WERI-Rb-1 (cell line): ENCODE results near the gene TEPSIN.

Experiments
- DNase-seq: peaks from one replicate; pipeline ENCODE4 v3.0.0-alpha.2; 2020
- H3K27ac ChIP-seq: fragments of 250-450 bp; sonication (Bioruptor Pico); 2 replicates; pipeline ENCODE4 v1.5.1; 2020; ENCODE audit warnings: mild to moderate bottlenecking, moderate library complexity
- H3K27me3 ChIP-seq: fragments of 250-450 bp; sonication (Bioruptor Pico); 2 replicates; pipeline ENCODE4 v1.5.1; 2021; ENCODE audit warnings: mild to moderate bottlenecking, low read depth, moderate library complexity; ENCODE audit not compliant: insufficient read depth, severe bottlenecking
- H3K36me3 ChIP-seq: fragments of 250-450 bp; sonication (Bioruptor Pico); 2 replicates; pipeline ENCODE4 v1.5.1; 2020; ENCODE audit warnings: mild to moderate bottlenecking, moderate library complexity
- H3K4me3 ChIP-seq: 2 replicates; pipeline ENCODE4 v1.5.1; 2011; ENCODE audit warnings: low read depth, mild to moderate bottlenecking, control low read depth, low read length
- H3K9me3 ChIP-seq: fragments of 250-450 bp; sonication (Bioruptor Pico); 2 replicates; pipeline ENCODE4 v1.5.1; 2021; ENCODE audit warnings: mild to moderate bottlenecking, moderate library complexity; ENCODE audit not compliant: severe bottlenecking
- TF ChIP-seq, protein P1 (sequence below): IDR thresholded peaks from 2 replicates; pipeline ENCODE4 v1.5.1; 2011; ENCODE audit warnings: low read depth, mild to moderate bottlenecking, control low read depth, inconsistent platforms, low read length

The TEPSIN gene, protein sequence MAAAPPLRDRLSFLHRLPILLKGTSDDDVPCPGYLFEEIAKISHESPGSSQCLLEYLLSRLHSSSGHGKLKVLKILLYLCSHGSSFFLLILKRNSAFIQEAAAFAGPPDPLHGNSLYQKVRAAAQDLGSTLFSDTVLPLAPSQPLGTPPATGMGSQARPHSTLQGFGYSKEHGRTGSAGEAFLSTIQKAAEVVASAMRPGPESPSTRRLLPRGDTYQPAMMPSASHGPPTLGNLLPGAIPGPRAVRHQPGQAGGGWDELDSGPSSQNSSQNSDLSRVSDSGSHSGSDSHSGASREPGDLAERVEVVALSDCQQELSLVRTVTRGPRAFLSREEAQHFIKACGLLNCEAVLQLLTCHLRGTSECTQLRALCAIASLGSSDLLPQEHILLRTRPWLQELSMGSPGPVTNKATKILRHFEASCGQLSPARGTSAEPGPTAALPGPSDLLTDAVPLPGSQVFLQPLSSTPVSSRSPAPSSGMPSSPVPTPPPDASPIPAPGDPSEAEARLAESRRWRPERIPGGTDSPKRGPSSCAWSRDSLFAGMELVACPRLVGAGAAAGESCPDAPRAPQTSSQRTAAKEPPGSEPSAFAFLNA

DNA sequence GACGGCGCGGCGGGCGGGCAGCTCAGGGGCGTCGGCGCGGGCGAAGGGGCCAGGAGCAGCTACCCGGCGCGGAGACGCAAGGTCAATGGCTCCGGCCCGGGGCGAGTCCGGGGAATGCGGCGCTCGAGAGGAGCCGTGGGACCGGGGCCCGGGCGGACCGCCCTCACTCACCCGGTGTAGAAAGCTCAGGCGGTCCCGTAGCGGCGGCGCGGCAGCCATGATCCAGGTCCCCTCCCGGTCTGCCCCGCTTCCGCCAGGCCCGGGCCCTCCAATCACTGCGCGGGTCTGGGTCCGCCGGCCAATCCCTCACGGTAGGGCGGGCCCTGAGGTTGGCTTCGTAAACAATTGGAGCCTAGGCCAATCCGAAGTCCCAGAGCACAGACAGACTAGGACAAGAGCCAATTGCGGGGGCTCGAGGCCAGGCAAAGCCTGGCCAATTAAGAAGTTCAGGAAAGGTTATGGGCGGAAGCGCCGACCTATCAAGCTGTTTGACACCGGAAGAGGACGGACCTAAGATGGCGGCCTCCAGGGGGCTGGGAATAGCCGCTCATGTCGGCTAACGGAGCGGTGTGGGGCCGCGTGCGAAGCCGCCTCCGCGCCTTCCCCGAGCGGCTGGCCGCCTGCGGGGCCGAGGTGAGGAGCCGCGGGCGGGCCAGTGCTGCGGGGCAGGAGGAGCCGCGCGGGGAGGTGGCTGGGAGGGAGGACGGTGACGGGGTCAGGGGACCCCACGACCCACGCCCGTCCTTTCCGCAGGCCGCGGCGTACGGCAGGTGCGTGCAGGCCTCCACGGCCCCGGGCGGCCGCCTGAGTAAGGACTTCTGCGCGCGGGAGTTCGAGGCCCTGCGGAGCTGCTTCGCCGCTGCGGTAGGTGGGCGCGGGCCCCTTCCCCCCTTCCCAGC lies at the start of gene TEPSIN, which contains the start of gene NDUFAF8:
Gene TEPSIN (minus strand): TSS at position 241 of the 899 bp plus-strand sequence. CDS start 22 bp downstream, at position 219.
Gene NDUFAF8 (plus strand): TSS at position 504 of the 899 bp plus-strand sequence. CDS start 46 bp downstream, at position 550.
- TF ChIP-seq, protein P1, sequence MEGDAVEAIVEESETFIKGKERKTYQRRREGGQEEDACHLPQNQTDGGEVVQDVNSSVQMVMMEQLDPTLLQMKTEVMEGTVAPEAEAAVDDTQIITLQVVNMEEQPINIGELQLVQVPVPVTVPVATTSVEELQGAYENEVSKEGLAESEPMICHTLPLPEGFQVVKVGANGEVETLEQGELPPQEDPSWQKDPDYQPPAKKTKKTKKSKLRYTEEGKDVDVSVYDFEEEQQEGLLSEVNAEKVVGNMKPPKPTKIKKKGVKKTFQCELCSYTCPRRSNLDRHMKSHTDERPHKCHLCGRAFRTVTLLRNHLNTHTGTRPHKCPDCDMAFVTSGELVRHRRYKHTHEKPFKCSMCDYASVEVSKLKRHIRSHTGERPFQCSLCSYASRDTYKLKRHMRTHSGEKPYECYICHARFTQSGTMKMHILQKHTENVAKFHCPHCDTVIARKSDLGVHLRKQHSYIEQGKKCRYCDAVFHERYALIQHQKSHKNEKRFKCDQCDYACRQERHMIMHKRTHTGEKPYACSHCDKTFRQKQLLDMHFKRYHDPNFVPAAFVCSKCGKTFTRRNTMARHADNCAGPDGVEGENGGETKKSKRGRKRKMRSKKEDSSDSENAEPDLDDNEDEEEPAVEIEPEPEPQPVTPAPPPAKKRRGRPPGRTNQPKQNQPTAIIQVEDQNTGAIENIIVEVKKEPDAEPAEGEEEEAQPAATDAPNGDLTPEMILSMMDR: no peak
- peak within 1 kb of the TSS; percentile 81 for H3K4me3 ChIP-seq
- DNase-seq: peak; percentile 99
- H3K36me3 ChIP-seq: peaks cover 20% of the 10 kb centered on the region
- H3K27me3 ChIP-seq: no peaks in the 10 kb centered on the region
- peak within 1 kb of the TSS; percentile 87 for H3K27ac ChIP-seq
- no peaks in the 10 kb centered on the region for H3K9me3 ChIP-seq

DNA sequence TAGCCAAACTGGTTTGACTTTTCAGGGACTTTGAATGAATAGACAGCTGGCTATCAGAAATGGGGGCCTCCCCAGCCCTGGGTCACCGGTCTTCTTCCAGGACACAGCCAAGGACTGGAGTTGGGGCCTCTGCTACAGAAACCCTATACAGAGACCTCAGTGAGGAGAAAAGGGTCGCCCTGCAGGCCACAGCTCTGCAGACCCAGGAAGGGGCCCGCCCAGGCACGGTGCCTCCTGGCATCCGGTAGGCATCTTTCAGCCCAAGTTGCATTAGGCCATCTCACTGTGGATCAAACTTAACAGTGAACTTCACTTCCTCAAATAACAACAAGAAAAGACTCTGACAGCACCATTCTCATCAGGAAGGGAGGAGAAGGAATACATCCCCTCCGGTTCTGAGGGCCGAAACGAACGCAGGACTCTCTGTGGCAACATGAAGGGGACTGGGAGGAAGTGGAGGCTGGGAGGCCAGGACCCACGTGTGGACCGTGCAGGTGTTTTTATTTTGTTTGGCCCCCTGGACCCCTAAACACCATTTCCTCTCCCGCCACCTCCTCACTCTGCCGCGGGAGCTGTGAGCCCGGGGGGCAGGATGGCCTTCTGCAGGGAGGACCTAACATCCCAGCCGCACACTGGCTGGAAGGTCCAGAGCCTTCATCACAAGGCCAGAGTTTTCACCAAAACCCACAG lies 49.0 kb upstream of the TEPSIN start:
- Histone ChIP-seq H3K27me3 (no peaks in the 10 kb centered on the region), H3K27ac (no peak overlapping the region), H3K4me3 (no peak overlapping the region), H3K36me3 (peaks cover 30% of the 10 kb centered on the region), H3K9me3 (peaks cover under 1% of the 10 kb centered on the region)
- DNase-seq: no peak
- TF ChIP-seq, protein P1: no peak

DNA sequence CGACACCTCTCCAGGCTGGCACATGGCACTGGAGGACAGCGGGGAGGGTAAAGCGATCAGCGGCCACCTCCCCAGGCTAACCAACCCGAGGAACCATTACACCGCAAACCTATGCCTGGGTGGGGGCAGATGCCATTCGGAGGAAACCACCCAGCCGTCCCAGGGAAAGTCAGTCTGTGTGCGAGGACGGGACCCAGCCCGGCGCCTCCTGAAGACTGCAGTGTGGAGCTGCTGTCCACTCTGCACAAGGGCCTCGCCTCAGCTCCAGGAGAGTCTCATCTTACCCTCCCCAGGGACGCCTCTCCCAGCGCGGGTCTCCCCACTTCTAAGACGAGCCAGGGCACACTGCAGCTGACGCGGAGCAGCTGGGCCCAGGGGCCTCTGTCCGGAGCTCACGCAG lies 48.3 kb upstream of the TEPSIN start:
- H3K4me3 ChIP-seq: no peak overlapping the region
- H3K36me3 ChIP-seq: peaks cover 30% of the 10 kb centered on the region
- H3K9me3 ChIP-seq: peaks cover 2% of the 10 kb centered on the region
- H3K27ac ChIP-seq: no peak overlapping the region
- H3K27me3 ChIP-seq: no peaks in the 10 kb centered on the region
- DNase-seq: no peak
- TF ChIP-seq, protein P1: no peak

DNA sequence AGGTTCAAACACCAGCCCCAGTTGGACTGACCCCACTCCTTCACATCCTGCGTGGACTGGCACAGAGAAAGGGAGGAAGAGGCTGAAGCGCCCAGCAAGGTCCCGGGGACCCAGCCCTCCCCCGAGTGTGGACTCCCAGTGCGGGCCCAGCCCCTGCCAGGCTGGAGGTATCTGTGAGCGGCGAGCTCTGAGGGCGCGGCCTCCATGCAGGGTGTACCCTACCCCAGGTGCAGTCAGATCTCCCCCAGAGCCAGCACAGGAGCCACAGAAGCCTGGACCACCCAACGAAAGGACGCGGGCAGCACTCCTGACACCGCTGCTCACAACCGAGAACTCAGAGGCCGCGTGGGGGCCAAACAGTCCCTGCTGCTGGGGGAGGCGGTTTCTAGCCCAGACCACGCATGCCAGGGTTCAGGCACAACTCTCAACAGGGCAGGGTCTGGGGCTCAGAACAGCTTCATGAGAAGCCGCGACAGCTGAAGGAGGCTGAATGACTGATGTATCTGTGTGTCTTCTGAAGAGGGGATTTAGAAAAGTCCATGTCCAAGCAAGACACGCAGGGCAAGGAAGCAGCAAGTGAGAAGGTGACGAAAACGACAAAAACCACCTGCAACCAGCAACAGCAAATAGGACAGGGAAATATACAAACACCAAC lies 47.8 kb upstream of the TEPSIN start:
- no peak overlapping the region for H3K27ac ChIP-seq
- H3K36me3 ChIP-seq: peaks cover 34% of the 10 kb centered on the region
- TF ChIP-seq, protein P1: no peak
- H3K4me3 ChIP-seq: no peak overlapping the region
- H3K27me3 ChIP-seq: no peaks in the 10 kb centered on the region
- no peak for DNase-seq
- H3K9me3 ChIP-seq: peaks cover 2% of the 10 kb centered on the region

DNA sequence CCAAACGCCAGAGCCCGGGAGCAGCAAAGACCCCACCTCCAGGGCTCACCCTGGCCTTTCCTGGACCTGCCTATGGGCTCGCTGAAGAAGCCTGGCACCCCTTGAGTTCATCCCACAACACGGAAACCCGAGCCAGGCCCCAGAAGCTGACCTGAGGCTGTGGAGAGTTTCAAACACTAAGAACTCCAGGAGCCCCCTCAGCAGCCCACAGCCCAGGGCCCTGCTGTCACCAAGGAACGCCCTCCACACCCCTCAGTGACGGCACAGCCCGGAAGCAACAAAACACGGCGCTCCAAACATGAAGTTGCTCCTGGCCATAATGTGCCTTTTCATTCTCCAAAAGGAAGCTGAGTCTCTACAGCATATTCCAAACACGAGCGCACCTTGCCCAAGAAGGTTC lies 47.0 kb upstream of the TEPSIN start:
- H3K4me3 ChIP-seq: no peak overlapping the region
- H3K27ac ChIP-seq: no peak overlapping the region
- H3K27me3 ChIP-seq: no peaks in the 10 kb centered on the region
- TF ChIP-seq, protein P1: no peak
- H3K9me3 ChIP-seq: peaks cover 2% of the 10 kb centered on the region
- peaks cover 36% of the 10 kb centered on the region for H3K36me3 ChIP-seq
- no peak for DNase-seq
